Measurements from ENCODE around the gene CARD11.
"Not testable (repeated sequence)": the region's sequence is repeated elsewhere in the genome, so short reads cannot be mapped to it uniquely, and the experiment has no call there.

The CARD11 gene

GRCh38 chr7:2923886-2924574 is 119.6 kb downstream of the CARD11 start:
- H3K27me3 ChIP-seq (ENCODE audit: insufficient read depth, low read length) = peaks cover 6% of the 10 kb centered on the region
- no peaks in the 10 kb centered on the region for H3K36me3 ChIP-seq (ENCODE audit: insufficient read depth, low read length)
- no peak overlapping the region for H2AFZ ChIP-seq (ENCODE audit: low read depth, low read length)
- H3K9me3 ChIP-seq (ENCODE audit: low read length) = no peaks in the 10 kb centered on the region
- no peak overlapping the region for H3K4me3 ChIP-seq (ENCODE audit: low read length)
- peaks cover 17% of the 10 kb centered on the region for H3K4me1 ChIP-seq (ENCODE audit: insufficient read depth, low read length)

GRCh38 chr7:2923291-2923781 is 120.3 kb downstream of the CARD11 start:
- Histone ChIP-seq H3K4me1 (ENCODE audit: insufficient read depth, low read length) (peaks cover 17% of the 10 kb centered on the region), H2AFZ (ENCODE audit: low read depth, low read length) (no peak overlapping the region), H3K9me3 (ENCODE audit: low read length) (no peaks in the 10 kb centered on the region), H3K4me3 (ENCODE audit: low read length) (no peak overlapping the region), H3K36me3 (ENCODE audit: insufficient read depth, low read length) (no peaks in the 10 kb centered on the region), H3K27me3 (ENCODE audit: insufficient read depth, low read length) (peaks cover 6% of the 10 kb centered on the region)

- no peaks in the 10 kb centered on the region for H3K9me3 ChIP-seq (ENCODE audit: low read length)
- H3K4me1 ChIP-seq (ENCODE audit: insufficient read depth, low read length) = peaks cover 17% of the 10 kb centered on the region
- no peak overlapping the region for H2AFZ ChIP-seq (ENCODE audit: low read depth, low read length)
- H3K36me3 ChIP-seq (ENCODE audit: insufficient read depth, low read length) = no peaks in the 10 kb centered on the region
- no peak overlapping the region for H3K4me3 ChIP-seq (ENCODE audit: low read length)
- peaks cover 6% of the 10 kb centered on the region for H3K27me3 ChIP-seq (ENCODE audit: insufficient read depth, low read length)
These were observed 120.8 kb downstream of the CARD11 start for GRCh38 chr7:2922866-2923265.

- H3K27me3 ChIP-seq (ENCODE audit: insufficient read depth, low read length) = peaks cover 6% of the 10 kb centered on the region
- no peaks in the 10 kb centered on the region for H3K36me3 ChIP-seq (ENCODE audit: insufficient read depth, low read length)
- H3K9me3 ChIP-seq (ENCODE audit: low read length) = no peaks in the 10 kb centered on the region
- H3K4me1 ChIP-seq (ENCODE audit: insufficient read depth, low read length) = peaks cover 17% of the 10 kb centered on the region
- H3K4me3 ChIP-seq (ENCODE audit: low read length) = no peak overlapping the region
- no peak overlapping the region for H2AFZ ChIP-seq (ENCODE audit: low read depth, low read length)
These were observed 121.3 kb downstream of the CARD11 start for GRCh38 chr7:2922348-2922691.

GRCh38 chr7:2921653-2922347 is 121.9 kb downstream of the CARD11 start:
- peak overlapping the region; percentile 84 for H2AFZ ChIP-seq (ENCODE audit: low read depth, low read length)
- no peaks in the 10 kb centered on the region for H3K9me3 ChIP-seq (ENCODE audit: low read length)
- H3K4me3 ChIP-seq (ENCODE audit: low read length) = peak overlapping the region; percentile 17
- no peaks in the 10 kb centered on the region for H3K36me3 ChIP-seq (ENCODE audit: insufficient read depth, low read length)
- H3K27me3 ChIP-seq (ENCODE audit: insufficient read depth, low read length) = peaks cover 6% of the 10 kb centered on the region
- peaks cover 17% of the 10 kb centered on the region for H3K4me1 ChIP-seq (ENCODE audit: insufficient read depth, low read length)

- Histone ChIP-seq H3K27me3 (ENCODE audit: insufficient read depth, low read length) (peaks cover 6% of the 10 kb centered on the region), H3K4me1 (ENCODE audit: insufficient read depth, low read length) (peaks cover 17% of the 10 kb centered on the region), H3K9me3 (ENCODE audit: low read length) (no peaks in the 10 kb centered on the region), H3K4me3 (ENCODE audit: low read length) (peak overlapping the region; percentile 17), H2AFZ (ENCODE audit: low read depth, low read length) (peak overlapping the region; percentile 84), H3K36me3 (ENCODE audit: insufficient read depth, low read length) (no peaks in the 10 kb centered on the region)
These were observed 122.6 kb downstream of the CARD11 start for GRCh38 chr7:2920956-2921652.

- peaks cover 17% of the 10 kb centered on the region for H3K4me1 ChIP-seq (ENCODE audit: insufficient read depth, low read length)
- not testable (repeated sequence) for H3K36me3 ChIP-seq (ENCODE audit: insufficient read depth, low read length); H3K9me3 ChIP-seq (ENCODE audit: low read length); H3K4me3 ChIP-seq (ENCODE audit: low read length); H2AFZ ChIP-seq (ENCODE audit: low read depth, low read length); H3K27me3 ChIP-seq (ENCODE audit: insufficient read depth, low read length)
These were observed 123.2 kb downstream of the CARD11 start for GRCh38 chr7:2920480-2920879.

GRCh38 chr7:2920041-2920440 is 123.6 kb downstream of the CARD11 start:
- Histone ChIP-seq H3K9me3 (ENCODE audit: low read length) (no peaks in the 10 kb centered on the region), H2AFZ (ENCODE audit: low read depth, low read length) (no peak overlapping the region), H3K4me3 (ENCODE audit: low read length) (no peak overlapping the region), H3K27me3 (ENCODE audit: insufficient read depth, low read length) (no peaks in the 10 kb centered on the region), H3K36me3 (ENCODE audit: insufficient read depth, low read length) (no peaks in the 10 kb centered on the region), H3K4me1 (ENCODE audit: insufficient read depth, low read length) (peaks cover 17% of the 10 kb centered on the region)

- Histone ChIP-seq H3K36me3 (ENCODE audit: insufficient read depth, low read length) (no peaks in the 10 kb centered on the region), H3K9me3 (ENCODE audit: low read length) (no peaks in the 10 kb centered on the region), H2AFZ (ENCODE audit: low read depth, low read length) (no peak overlapping the region), H3K4me3 (ENCODE audit: low read length) (no peak overlapping the region), H3K4me1 (ENCODE audit: insufficient read depth, low read length) (peaks cover 17% of the 10 kb centered on the region), H3K27me3 (ENCODE audit: insufficient read depth, low read length) (no peaks in the 10 kb centered on the region)
These were observed 124.4 kb downstream of the CARD11 start for GRCh38 chr7:2919256-2919655.

- peaks cover 17% of the 10 kb centered on the region for H3K4me1 ChIP-seq (ENCODE audit: insufficient read depth, low read length)
- no peaks in the 10 kb centered on the region for H3K9me3 ChIP-seq (ENCODE audit: low read length)
- H3K27me3 ChIP-seq (ENCODE audit: insufficient read depth, low read length) = no peaks in the 10 kb centered on the region
- H3K36me3 ChIP-seq (ENCODE audit: insufficient read depth, low read length) = no peaks in the 10 kb centered on the region
- no peak overlapping the region for H3K4me3 ChIP-seq (ENCODE audit: low read length)
- H2AFZ ChIP-seq (ENCODE audit: low read depth, low read length) = no peak overlapping the region
These were observed 125.3 kb downstream of the CARD11 start for GRCh38 chr7:2918406-2918805.

- no peak overlapping the region for H3K4me3 ChIP-seq (ENCODE audit: low read length)
- no peaks in the 10 kb centered on the region for H3K4me1 ChIP-seq (ENCODE audit: insufficient read depth, low read length)
- H3K9me3 ChIP-seq (ENCODE audit: low read length) = no peaks in the 10 kb centered on the region
- H3K36me3 ChIP-seq (ENCODE audit: insufficient read depth, low read length) = no peaks in the 10 kb centered on the region
- no peak overlapping the region for H2AFZ ChIP-seq (ENCODE audit: low read depth, low read length)
- H3K27me3 ChIP-seq (ENCODE audit: insufficient read depth, low read length) = no peaks in the 10 kb centered on the region
These were observed 128.6 kb downstream of the CARD11 start for GRCh38 chr7:2915023-2915422.

- H2AFZ ChIP-seq (ENCODE audit: low read depth, low read length) = no peak overlapping the region
These were observed 129.8 kb downstream of the CARD11 start for GRCh38 chr7:2913760-2914387.

More at GRCh38 chr7:2913760-2914387, 129.8 kb downstream of the CARD11 start:
- no peaks in the 10 kb centered on the region for H3K36me3 ChIP-seq (ENCODE audit: insufficient read depth, low read length)
- no peaks in the 10 kb centered on the region for H3K4me1 ChIP-seq (ENCODE audit: insufficient read depth, low read length)
- H3K9me3 ChIP-seq (ENCODE audit: low read length) = peaks cover 2% of the 10 kb centered on the region
- no peaks in the 10 kb centered on the region for H3K27me3 ChIP-seq (ENCODE audit: insufficient read depth, low read length)
- H3K4me3 ChIP-seq (ENCODE audit: low read length) = no peak overlapping the region

All from neuron (in vitro differentiated cells).